M059J (cell line): ENCODE data around the gene SP6. TPM values are rescaled to one million over a fixed set of nuclear protein-coding genes. Genes with fewer than 3 reads are reported as not detected.

Source experiments
- total RNA-seq: library from RNA; depleted of rRNA; stranded (reverse); fragments of >200 nt; shearing (Covaris generic); gene quantifications from 2 replicates; pipeline ENCODE4 v1.2.3, GENCODE V29; 2014; rRNA removed

The SP6 gene
- total RNA-seq, 1 experiment from 2014 or later: 1.5 TPM

Other genes starting within 250 kb of the SP6 start
- 279 and 297 TPM in 2 replicates for gene KPNB1, start 201.2 kb downstream of the SP6 start, total RNA-seq
- 1.3 and 2.6 TPM in 2 replicates for gene TBKBP1, start 157.0 kb downstream of the SP6 start, total RNA-seq
- not detected in 2 replicates for gene TBX21, start 117.9 kb downstream of the SP6 start, total RNA-seq
- 3.5 and 5.1 TPM in 2 replicates for gene OSBPL7, start 29.4 kb downstream of the SP6 start, total RNA-seq
- 39.9 and 41.5 TPM in 2 replicates for gene MRPL10, start 19.6 kb downstream of the SP6 start, total RNA-seq
- 0.12 TPM in 1 of 2 replicates, not detected in the other for gene LRRC46, start 19.5 kb downstream of the SP6 start, total RNA-seq
- 19.3 and 24.0 TPM in 2 replicates for gene SCRN2, start 9.9 kb downstream of the SP6 start, total RNA-seq
- 1.6 and 3.8 TPM in 2 replicates for gene SP2, start 45.1 kb upstream of the SP6 start, total RNA-seq
- 40.1 and 54.2 TPM in 2 replicates for gene PNPO, start 90.4 kb upstream of the SP6 start, total RNA-seq
- not detected in 2 replicates for gene PRR15L, start 106.7 kb upstream of the SP6 start, total RNA-seq
- gene CDK5RAP3, start 120.0 kb upstream of the SP6 start, total RNA-seq: 60.4 and 69.5 TPM in 2 replicates
- gene COPZ2, start 186.6 kb upstream of the SP6 start, total RNA-seq: 27.3 and 40.7 TPM in 2 replicates
- 44.3 and 68.7 TPM in 2 replicates for gene NFE2L1, start 197.2 kb upstream of the SP6 start, total RNA-seq